Muscle layer of colon (tissue), 2 donors: ENCODE data around the gene LRRC7.

Experiments
- H3K27ac ChIP-seq: one replicate; pipeline ENCODE4 v1.7.0; 2013; ENCODE audit warnings: low read depth, mild to moderate bottlenecking, low read length, moderate library complexity
- H3K27me3 ChIP-seq, 2 donors: one replicate each; pipeline ENCODE4 v1.7.0; 2013; ENCODE audit warnings: low read length in 2 of 2, mild to moderate bottlenecking in 2 of 2; ENCODE audit not compliant: insufficient read depth in 2 of 2, control insufficient read depth in 1 of 2
- H3K36me3 ChIP-seq: one replicate; pipeline ENCODE4 v1.7.0; 2013; ENCODE audit warnings: mild to moderate bottlenecking, low read length; ENCODE audit not compliant: insufficient read depth
- H3K4me1 ChIP-seq: one replicate; pipeline ENCODE4 v1.7.0; 2013; ENCODE audit warnings: mild to moderate bottlenecking, low read length; ENCODE audit not compliant: insufficient read depth
- H3K4me3 ChIP-seq, 2 donors: one replicate each; pipeline ENCODE4 v1.7.0; 2013; ENCODE audit warnings: low read length in 2 of 2, low read depth in 1 of 2, mild to moderate bottlenecking in 1 of 2, moderate library complexity in 1 of 2
- H3K9ac ChIP-seq: one replicate; pipeline ENCODE4 v1.7.0; 2013; ENCODE audit warnings: low read length
- H3K9me3 ChIP-seq: one replicate; pipeline ENCODE4 v1.7.0; 2013; ENCODE audit warnings: mild to moderate bottlenecking, low read length
- donor health status: abdominal sarcoma.
- donor health status: Adenocarcinoma of cecum.

LRRC7 gene

DNA sequence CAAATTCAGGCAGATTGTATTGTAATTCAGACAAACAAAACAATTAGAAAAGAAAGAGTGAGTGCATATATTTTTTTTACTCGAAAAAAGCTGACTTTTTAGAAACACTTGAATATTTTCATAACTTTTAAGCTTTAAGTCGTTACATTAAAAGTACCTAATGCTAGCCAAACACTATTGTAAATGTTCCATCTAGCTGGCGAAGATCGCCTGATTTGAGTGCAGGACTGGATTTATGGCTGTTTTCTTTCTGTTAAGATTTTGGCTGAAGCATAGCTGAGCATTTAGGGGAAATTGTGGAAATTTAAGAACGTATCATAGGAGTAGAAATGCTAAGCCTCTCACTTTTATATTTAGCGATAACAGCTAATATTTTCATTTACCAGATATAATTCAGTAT lies 24.6 kb downstream of the LRRC7 start:
- Histone ChIP-seq H3K4me1 (no peaks in the 10 kb centered on the region), H3K27me3 (no peaks in the 10 kb centered on the region), H3K4me3 (no peak overlapping the region), H3K9ac (no peak overlapping the region), H3K9me3 (no peaks in the 10 kb centered on the region), H3K27ac (no peak overlapping the region), H3K36me3 (no peaks in the 10 kb centered on the region)

DNA sequence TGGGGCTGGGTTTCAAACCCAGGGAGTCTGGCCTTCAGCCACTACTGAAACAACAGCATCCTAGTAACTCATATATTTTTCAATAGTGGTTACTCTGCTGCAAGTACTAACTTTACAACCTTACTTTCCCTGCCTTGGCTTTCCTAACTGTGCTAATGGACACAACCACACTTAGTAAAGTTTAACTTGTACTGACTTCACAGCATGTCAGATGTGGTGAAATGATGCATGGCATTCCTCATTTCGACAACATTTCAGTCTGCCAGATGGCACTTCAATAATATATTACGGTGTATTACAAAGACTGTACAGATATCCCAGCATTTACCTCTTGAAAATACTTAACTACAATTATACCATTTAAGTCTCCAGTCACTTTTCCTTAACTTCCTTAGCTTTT lies 27.8 kb downstream of the LRRC7 start:
- no peak overlapping the region for H3K4me3 ChIP-seq
- no peaks in the 10 kb centered on the region for H3K36me3 ChIP-seq
- H3K27ac ChIP-seq, result no peak overlapping the region
- H3K27me3 ChIP-seq, result no peaks in the 10 kb centered on the region
- no peaks in the 10 kb centered on the region for H3K9me3 ChIP-seq
- no peak overlapping the region for H3K9ac ChIP-seq
- no peaks in the 10 kb centered on the region for H3K4me1 ChIP-seq

GRCh38 chr1:69611316-69611715 lies 43.6 kb downstream of the LRRC7 start:
- no peaks in the 10 kb centered on the region for H3K36me3 ChIP-seq
- no peak overlapping the region for H3K27ac ChIP-seq
- no peaks in the 10 kb centered on the region for H3K27me3 ChIP-seq
- H3K4me3 ChIP-seq, result no peak overlapping the region
- H3K9me3 ChIP-seq, result no peaks in the 10 kb centered on the region
- H3K9ac ChIP-seq, result no peak overlapping the region
- H3K4me1 ChIP-seq, result no peaks in the 10 kb centered on the region

DNA sequence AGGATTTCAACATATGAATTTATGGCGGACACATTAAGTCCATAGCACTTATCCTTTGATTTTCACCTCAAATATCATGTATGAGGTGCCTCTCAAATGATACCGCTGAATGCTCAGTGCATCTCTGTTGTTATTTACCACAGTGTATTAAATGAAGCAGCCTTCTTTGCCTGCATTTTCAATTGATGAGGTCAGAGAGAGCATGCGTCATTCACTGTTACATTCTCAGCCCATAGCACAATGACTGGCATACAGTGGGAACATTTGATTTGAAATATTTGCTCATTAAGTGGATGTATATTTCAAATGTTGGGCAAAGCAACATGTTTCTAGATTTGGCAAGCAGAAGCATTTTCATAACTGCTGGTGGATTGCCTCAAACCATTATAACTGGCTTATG lies 45.7 kb downstream of the LRRC7 start:
- no peaks in the 10 kb centered on the region for H3K9me3 ChIP-seq
- H3K4me1 ChIP-seq, result no peaks in the 10 kb centered on the region
- no peak overlapping the region for H3K27ac ChIP-seq
- H3K4me3 ChIP-seq, result no peak overlapping the region
- H3K36me3 ChIP-seq, result no peaks in the 10 kb centered on the region
- H3K9ac ChIP-seq, result no peak overlapping the region
- H3K27me3 ChIP-seq, result no peaks in the 10 kb centered on the region

- Histone ChIP-seq H3K4me3 (no peak overlapping the region), H3K27ac (no peak overlapping the region), H3K4me1 (no peaks in the 10 kb centered on the region), H3K9ac (no peak overlapping the region), H3K27me3 (no peaks in the 10 kb centered on the region), H3K9me3 (no peaks in the 10 kb centered on the region), H3K36me3 (no peaks in the 10 kb centered on the region)
Observed at GRCh38 chr1:69638673-69639072, 71.0 kb downstream of the LRRC7 start.

DNA sequence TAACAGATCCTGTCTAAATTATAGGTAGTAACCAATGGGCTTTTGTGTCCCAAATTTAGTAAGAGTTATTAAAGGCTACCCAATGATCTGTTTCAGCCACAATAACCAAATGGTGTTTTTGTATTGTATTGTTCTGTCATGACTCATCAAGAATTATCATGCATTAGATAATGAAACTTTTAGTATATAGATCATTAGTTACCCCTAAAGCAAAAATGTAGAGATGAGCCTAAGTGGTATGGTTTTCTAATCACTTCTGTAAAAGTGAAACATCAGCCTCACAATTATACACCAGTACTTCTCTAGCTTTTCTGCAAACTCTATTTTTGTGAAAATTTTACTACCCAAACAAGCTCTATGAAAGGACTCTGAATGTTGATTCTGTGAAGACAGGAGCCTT lies 71.4 kb downstream of the LRRC7 start:
- Histone ChIP-seq H3K36me3 (no peaks in the 10 kb centered on the region), H3K9me3 (no peaks in the 10 kb centered on the region), H3K27ac (no peak overlapping the region)

DNA sequence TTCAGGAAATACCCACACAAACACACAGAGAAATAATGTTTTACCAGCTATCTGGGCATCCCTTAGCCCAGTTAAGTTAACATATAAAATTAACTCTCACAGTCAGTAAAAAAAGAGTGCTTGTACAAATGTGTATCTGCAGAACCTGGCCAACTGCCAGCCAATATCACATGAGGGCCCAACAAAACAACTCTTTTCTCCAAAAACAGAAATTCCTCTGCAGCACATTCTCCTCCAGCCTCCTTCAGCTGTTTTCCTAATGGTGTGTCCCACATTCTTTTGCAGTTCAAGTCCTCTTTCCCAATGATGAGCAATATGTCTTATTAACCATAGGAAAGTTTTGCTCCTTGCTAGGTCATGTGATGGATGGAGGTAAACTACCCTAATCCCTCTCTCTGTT lies 75.5 kb downstream of the LRRC7 start:
- H3K4me1 ChIP-seq, result no peaks in the 10 kb centered on the region
- H3K27me3 ChIP-seq, result no peaks in the 10 kb centered on the region
- no peaks in the 10 kb centered on the region for H3K36me3 ChIP-seq
- no peaks in the 10 kb centered on the region for H3K9me3 ChIP-seq
- H3K4me3 ChIP-seq, result no peak overlapping the region
- no peak overlapping the region for H3K27ac ChIP-seq
- no peak overlapping the region for H3K9ac ChIP-seq

More for the DNA sequence above, 71.4 kb downstream of the LRRC7 start:
- Histone ChIP-seq H3K4me3 (no peak overlapping the region), H3K9ac (no peak overlapping the region), H3K27me3 (no peaks in the 10 kb centered on the region), H3K4me1 (no peaks in the 10 kb centered on the region)

- H3K36me3 ChIP-seq, result no peaks in the 10 kb centered on the region
- H3K9me3 ChIP-seq, result no peaks in the 10 kb centered on the region
- no peak overlapping the region for H3K27ac ChIP-seq
- no peak overlapping the region for H3K4me3 ChIP-seq
- no peak overlapping the region for H3K9ac ChIP-seq
- no peaks in the 10 kb centered on the region for H3K27me3 ChIP-seq
- H3K4me1 ChIP-seq, result no peaks in the 10 kb centered on the region
Observed at GRCh38 chr1:69645477-69645876, 77.8 kb downstream of the LRRC7 start.

DNA sequence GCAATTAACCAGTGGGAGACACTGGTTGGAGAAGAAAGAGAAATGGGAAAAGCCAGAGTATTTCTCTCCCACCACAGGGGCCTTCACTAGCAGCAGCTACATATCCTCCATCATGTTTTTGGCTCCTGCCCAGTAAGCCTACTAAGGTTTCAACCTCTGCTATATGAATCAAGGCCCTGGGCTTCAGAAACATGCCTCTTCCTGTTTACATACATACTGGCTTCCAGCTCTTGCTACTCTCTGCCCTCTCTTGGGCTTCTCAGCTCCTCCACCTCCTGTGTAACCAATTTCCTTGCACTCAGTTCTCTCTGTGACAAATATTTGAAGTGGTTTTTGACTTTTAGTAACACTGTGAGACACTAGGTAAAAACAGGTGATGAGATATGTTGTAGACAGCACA lies 80.8 kb downstream of the LRRC7 start:
- H3K27me3 ChIP-seq, result no peaks in the 10 kb centered on the region
- H3K4me1 ChIP-seq, result no peaks in the 10 kb centered on the region
- no peaks in the 10 kb centered on the region for H3K36me3 ChIP-seq
- H3K4me3 ChIP-seq, result no peak overlapping the region
- H3K9ac ChIP-seq, result no peak overlapping the region
- H3K27ac ChIP-seq, result no peak overlapping the region
- H3K9me3 ChIP-seq, result no peaks in the 10 kb centered on the region

GRCh38 chr1:69649383-69649990 lies 81.8 kb downstream of the LRRC7 start:
- no peak overlapping the region for H3K4me3 ChIP-seq
- H3K27ac ChIP-seq, result no peak overlapping the region
- H3K4me1 ChIP-seq, result no peaks in the 10 kb centered on the region
- no peaks in the 10 kb centered on the region for H3K9me3 ChIP-seq
- H3K36me3 ChIP-seq, result no peaks in the 10 kb centered on the region
- no peak overlapping the region for H3K9ac ChIP-seq
- no peaks in the 10 kb centered on the region for H3K27me3 ChIP-seq

DNA sequence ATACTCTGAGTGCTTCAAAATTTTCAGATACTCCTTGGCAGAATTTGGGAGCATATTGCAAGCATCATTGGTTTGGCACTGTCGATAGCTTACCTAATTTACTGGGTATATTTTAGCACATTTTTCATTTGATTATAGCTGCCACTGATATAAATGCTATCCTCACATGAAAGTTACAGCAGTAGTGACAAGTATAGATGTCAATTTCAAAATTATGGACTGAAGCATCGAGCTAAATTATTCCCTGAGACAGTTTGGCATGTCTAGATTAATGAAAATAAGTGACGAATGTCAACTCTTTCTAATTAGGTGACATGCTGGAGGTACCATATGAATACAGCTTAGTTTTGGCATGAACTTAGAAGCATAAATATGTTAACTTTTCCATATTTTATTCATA lies 83.1 kb downstream of the LRRC7 start:
- no peak overlapping the region for H3K4me3 ChIP-seq
- H3K36me3 ChIP-seq, result no peaks in the 10 kb centered on the region
- H3K9me3 ChIP-seq, result no peaks in the 10 kb centered on the region
- no peaks in the 10 kb centered on the region for H3K27me3 ChIP-seq
- H3K27ac ChIP-seq, result no peak overlapping the region
- H3K4me1 ChIP-seq, result no peaks in the 10 kb centered on the region
- no peak overlapping the region for H3K9ac ChIP-seq

DNA sequence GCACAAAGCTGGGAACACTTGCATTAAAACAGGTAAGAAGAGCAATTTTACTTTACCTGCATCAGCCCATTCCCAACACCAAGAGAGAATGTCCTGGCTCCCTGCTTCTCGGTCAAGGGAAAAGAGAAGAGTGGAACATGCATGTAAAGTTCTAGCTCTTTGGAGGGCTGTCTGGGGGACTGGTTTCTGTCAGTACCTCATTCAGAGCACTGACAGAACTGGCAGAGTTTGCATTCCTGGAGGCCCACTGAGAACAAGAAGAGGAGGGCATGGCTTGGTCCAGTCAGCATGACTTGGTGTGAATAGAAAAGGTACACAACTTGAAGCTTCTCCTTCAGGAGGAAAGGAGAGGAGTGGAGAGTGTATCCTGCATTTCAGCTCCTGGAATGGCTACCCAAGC lies 83.9 kb downstream of the LRRC7 start:
- Histone ChIP-seq H3K4me1 (no peaks in the 10 kb centered on the region), H3K27me3 (no peaks in the 10 kb centered on the region), H3K9me3 (no peaks in the 10 kb centered on the region), H3K27ac (no peak overlapping the region), H3K36me3 (no peaks in the 10 kb centered on the region), H3K9ac (no peak overlapping the region), H3K4me3 (no peak overlapping the region)
